HCT116 (cell line): ENCODE measurements around the gene TIGD4. TPM values are rescaled to one million over a fixed set of nuclear protein-coding genes. Genes with fewer than 3 reads are reported as not detected.

Experiments
- ATAC-seq: fragments of 200-7000 bp; cut with Tn5 transposase; 2 replicates; pipeline ENCODE4 v1.9.1; 2020; ENCODE audit warnings: mild to moderate bottlenecking, moderate library complexity
- BruUV-seq: library from RNA; stranded (reverse); fragments of 400-500 nt; replicated peaks from 2 replicates; lab custom pipeline; 2021; lab: Mats Ljungman, UMichigan
- CTCF ChIA-PET: fragments of 300-600 bp; sonication (Branson Sonifier 250); formaldehyde crosslinking; loops from one replicate; lab custom pipeline; 2021; ENCODE audit warnings: antibody characterized with exemption; lab: Charles Lee
- POLR2A ChIA-PET: fragments of 300-600, 350-600 bp; sonication (Branson Sonifier 250); formaldehyde crosslinking; loops from one replicate; lab custom pipeline; 2021; ENCODE audit warnings: antibody characterized with exemption; lab: Charles Lee
- RAD21 ChIA-PET, 2 experiments: fragments of 300-600 bp; sonication (Branson Sonifier 250); formaldehyde crosslinking; loops; one replicate each; lab custom pipeline; 2023; ENCODE audit warnings: low total read pairs in 2 of 2; ENCODE audit not compliant: uncharacterized antibody in 2 of 2, unreplicated experiment in 2 of 2, low non-redundant PET in 1 of 2; lab: Charles Lee
- DNase-seq: peaks from one replicate; pipeline ENCODE4 v3.0.0-alpha.2; 2010; ENCODE audit warnings: low read depth, low spot score
- H2AFZ ChIP-seq: fragments of 200-600 bp; shearing (Covaris generic), sonication (generic); 2 replicates; pipeline ENCODE4 v1.6.1; 2017; ENCODE audit warnings: low read depth, mixed run types, mixed read lengths, antibody characterized with exemption, low read length; ENCODE audit not compliant: poor library complexity, severe bottlenecking
- H3K27ac ChIP-seq: 2 replicates; pipeline ENCODE4 v1.5.1; 2012; ENCODE audit warnings: low read depth, low read length
- H3K27me3 ChIP-seq: fragments of 200-600 bp; sonication (generic); 2 replicates; pipeline ENCODE4 v1.6.1; 2016; ENCODE audit warnings: mixed run types, low read length, mixed read lengths; ENCODE audit not compliant: insufficient read depth
- H3K36me3 ChIP-seq, 2 experiments: fragments of 200-500 bp in 1 of 2; fragments of 200-600 bp in 1 of 2; sonication (Bioruptor generic) in 1 of 2; sonication (generic) in 1 of 2; 2 replicates each; pipeline versions ENCODE4 v1.5.1 to v1.6.1; 2014 to 2016; ENCODE audit warnings: low read length in 2 of 2, inconsistent platforms in 1 of 2, mixed read lengths in 1 of 2, mixed run types in 1 of 2; ENCODE audit not compliant: insufficient read depth in 2 of 2, control insufficient read depth in 1 of 2
- H3K4me1 ChIP-seq, 2 experiments: fragments of 200-600 bp in 1 of 2; sonication (generic) in 1 of 2; 2 replicates each; pipeline versions ENCODE4 v1.5.1 to v1.6.1; 2012 to 2017; ENCODE audit warnings: low read length in 2 of 2, inconsistent platforms in 1 of 2, mild to moderate bottlenecking in 1 of 2, mixed read lengths in 1 of 2, mixed run types in 1 of 2, moderate library complexity in 1 of 2; ENCODE audit not compliant: insufficient read depth in 2 of 2, control insufficient read depth in 1 of 2
- H3K4me2 ChIP-seq: fragments of 200-600 bp; sonication (generic); 2 replicates; pipeline ENCODE4 v1.6.1; 2017; ENCODE audit warnings: mixed run types, low read length, mixed read lengths
- H3K4me3 ChIP-seq, 2 experiments: fragments of 200-600 bp in 1 of 2; sonication (generic) in 1 of 2; replicated peaks in 1 of 2; 2 replicates each; pipeline ENCODE4 v1.5.1; 2011 to 2016; ENCODE audit warnings: low read length in 2 of 2, control low read depth in 1 of 2, low read depth in 1 of 2, mild to moderate bottlenecking in 1 of 2, mixed read lengths in 1 of 2, mixed run types in 1 of 2
- H3K79me2 ChIP-seq: fragments of 200-600 bp; sonication (generic); 2 replicates; pipeline ENCODE4 v1.6.1; 2017; ENCODE audit warnings: mild to moderate bottlenecking, mixed run types, low read length, moderate library complexity, mixed read lengths; ENCODE audit not compliant: insufficient read depth
- H3K9ac ChIP-seq: fragments of 200-600 bp; sonication (generic); 2 replicates; pipeline ENCODE4 v1.6.1; 2016; ENCODE audit warnings: low read length, mixed read lengths
- H3K9me2 ChIP-seq: fragments of 200-600 bp; sonication (generic), shearing (Covaris generic); 2 replicates; pipeline ENCODE4 v1.6.1; 2017; ENCODE audit warnings: mixed run types, mild to moderate bottlenecking, moderate library complexity; ENCODE audit not compliant: insufficient read depth
- H3K9me3 ChIP-seq, 2 experiments: fragments of 200-500 bp in 1 of 2; fragments of 200-600 bp in 1 of 2; sonication (Bioruptor generic) in 1 of 2; sonication (generic) in 1 of 2; 2 replicates each; pipeline ENCODE4 v1.6.1; 2014 to 2017; ENCODE audit warnings: low read length in 2 of 2, mixed read lengths in 2 of 2, inconsistent platforms in 1 of 2, low read depth in 1 of 2, mild to moderate bottlenecking in 1 of 2, mixed run types in 1 of 2, moderate library complexity in 1 of 2; ENCODE audit not compliant: control insufficient read depth in 1 of 2, insufficient read depth in 1 of 2
- H4K20me1 ChIP-seq: fragments of 200-600 bp; sonication (generic), shearing (Covaris generic); 2 replicates; pipeline ENCODE4 v1.6.1; 2017; ENCODE audit warnings: mixed run types, mild to moderate bottlenecking, moderate library complexity; ENCODE audit not compliant: insufficient read depth
- CBX3 ChIP-seq: IDR thresholded peaks from 2 replicates; pipeline ENCODE4 v1.6.1; 2012; ENCODE audit warnings: low read depth
- ELF1 ChIP-seq: IDR thresholded peaks from 2 replicates; pipeline ENCODE4 v1.6.1; 2012; ENCODE audit warnings: low read depth, borderline replicate concordance
- EZH2 ChIP-seq: fragments of 200-600 bp; sonication (generic); IDR thresholded peaks from 2 replicates; pipeline ENCODE4 v1.6.1; 2017; ENCODE audit warnings: antibody characterized with exemption, mixed run types
- EZH2phosphoT487 ChIP-seq: fragments of 200-600 bp; IDR thresholded peaks from 2 replicates; pipeline ENCODE4 v1.6.1; 2018; ENCODE audit warnings: antibody characterized with exemption, borderline replicate concordance
- POLR2A ChIP-seq: IDR thresholded peaks from 2 replicates; pipeline ENCODE4 v1.7.0; 2011; ENCODE audit warnings: borderline replicate concordance; ENCODE audit not compliant: insufficient read depth, insufficient read length; ENCODE audit errors: extremely low read depth
- POLR2AphosphoS5 ChIP-seq: IDR thresholded peaks from 2 replicates; pipeline ENCODE4 v1.6.1; 2011; ENCODE audit warnings: mild to moderate bottlenecking, low read depth, low read length, moderate library complexity
- RAD21 ChIP-seq: IDR thresholded peaks from 2 replicates; pipeline ENCODE4 v1.6.1; 2012; ENCODE audit warnings: low read depth, mild to moderate bottlenecking
- SIN3A ChIP-seq: IDR thresholded peaks from 2 replicates; pipeline ENCODE4 v1.6.1; 2012; ENCODE audit warnings: low read depth
- SP1 ChIP-seq: IDR thresholded peaks from 2 replicates; pipeline ENCODE4 v1.6.1; 2012; ENCODE audit warnings: low read depth
- TCF7L2 ChIP-seq: IDR thresholded peaks from 2 replicates; pipeline ENCODE4 v1.7.0; 2011; ENCODE audit warnings: borderline replicate concordance, inconsistent platforms; ENCODE audit not compliant: insufficient read depth, insufficient read length; ENCODE audit errors: extremely low read depth
- YY1 ChIP-seq: IDR thresholded peaks from 2 replicates; pipeline ENCODE4 v1.6.1; 2011; ENCODE audit warnings: low read length, low read depth, moderate library complexity, mild to moderate bottlenecking; ENCODE audit not compliant: insufficient replicate concordance; ENCODE audit errors: extremely low read depth
- ZFX ChIP-seq: fragments of 450-650 bp; IDR thresholded peaks from 2 replicates; pipeline ENCODE4 v1.6.1; 2017
- ZNF274 ChIP-seq: fragments of 200-500 bp; sonication (Bioruptor generic); IDR thresholded peaks from 2 replicates; pipeline ENCODE4 v1.6.1; 2014; ENCODE audit warnings: mild to moderate bottlenecking, low read depth, low read length, inconsistent platforms
- intact Hi-C: fragments of 100-400 bp; cut with micrococcal nuclease; formaldehyde crosslinking; loops from 2 replicates; pipeline ENCODE4 v1.10.0; 2022
- total RNA-seq: library from RNA; stranded (reverse); gene quantifications from one replicate; pipeline ENCODE4 v1.2.1, GENCODE V29; 2021; ENCODE audit not compliant: unreplicated experiment
- TF ChIP-seq, protein P1 (sequence below): IDR thresholded peaks from 2 replicates; pipeline ENCODE4 v1.6.1; 2012
- TF ChIP-seq, protein P2 (sequence below): IDR thresholded peaks from 2 replicates; pipeline ENCODE4 v1.6.1; 2011; ENCODE audit warnings: mild to moderate bottlenecking, low read length, moderate library complexity; ENCODE audit not compliant: insufficient replicate concordance; ENCODE audit errors: extremely low read depth

TIGD4 gene
- total RNA-seq, 1 experiment from 2014 or later, result 0.42 TPM

DNA sequence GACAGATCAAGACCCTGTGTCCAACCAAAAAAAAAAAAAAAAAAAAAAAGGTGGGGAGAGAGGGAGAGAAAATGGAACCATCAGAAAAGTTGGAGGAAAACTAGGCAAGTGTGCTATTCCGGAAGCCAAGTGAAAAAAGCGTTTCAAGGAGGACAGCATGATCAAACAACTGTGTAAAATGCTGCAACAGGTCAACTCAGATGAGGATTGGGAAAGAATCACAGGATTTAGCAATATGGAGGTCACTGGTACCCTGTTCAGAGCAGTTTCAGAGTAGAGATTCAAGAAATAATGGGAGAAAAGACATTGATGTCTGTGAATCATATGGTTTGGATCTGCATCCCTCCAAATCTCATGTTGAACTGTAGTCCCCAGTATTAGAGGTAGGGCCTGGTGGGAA is 47.5 kb downstream of the TIGD4 start:
- no peak for DNase-seq
- ChIA-PET CTCF (interaction anchor here (0.7 kb wide), 1 partner anchor 21 kb away, joined by 4 read pairs; no protein-coding TSS in a partner anchor), POLR2A (no interaction called here), RAD21 (no interaction called here)
- H3K4me1 ChIP-seq, result no peaks in the 10 kb centered on the region
- no peaks in the 10 kb centered on the region for H3K9me2 ChIP-seq
- no peak overlapping the region for H3K27ac ChIP-seq
- no peaks in the 10 kb centered on the region for H3K9me3 ChIP-seq
- no peaks in the 10 kb centered on the region for H3K36me3 ChIP-seq
- intact Hi-C loops, result no loop called here
- H3K27me3 ChIP-seq, result no peaks in the 10 kb centered on the region
- H3K9ac ChIP-seq, result no peak overlapping the region
- no peaks in the 10 kb centered on the region for H3K79me2 ChIP-seq
- ATAC-seq, result no peak
- no peak overlapping the region for H3K4me2 ChIP-seq
- no peak overlapping the region for H3K4me3 ChIP-seq
- no TSS peak for BruUV-seq
- TF ChIP-seq, protein P1, sequence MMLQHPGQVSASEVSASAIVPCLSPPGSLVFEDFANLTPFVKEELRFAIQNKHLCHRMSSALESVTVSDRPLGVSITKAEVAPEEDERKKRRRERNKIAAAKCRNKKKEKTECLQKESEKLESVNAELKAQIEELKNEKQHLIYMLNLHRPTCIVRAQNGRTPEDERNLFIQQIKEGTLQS, result no peak
- TF ChIP-seq CBX3, result no peak
- no peak for TF ChIP-seq EZH2phosphoT487
- no peak for TF ChIP-seq ZNF274
- no peak for TF ChIP-seq YY1
- no peak for TF ChIP-seq ELF1
- no peak for TF ChIP-seq SIN3A
- TF ChIP-seq TCF7L2, result no peak
- no peak for TF ChIP-seq ZFX
- H2AFZ ChIP-seq, result no peak overlapping the region
- no peaks in the 10 kb centered on the region for H4K20me1 ChIP-seq

DNA sequence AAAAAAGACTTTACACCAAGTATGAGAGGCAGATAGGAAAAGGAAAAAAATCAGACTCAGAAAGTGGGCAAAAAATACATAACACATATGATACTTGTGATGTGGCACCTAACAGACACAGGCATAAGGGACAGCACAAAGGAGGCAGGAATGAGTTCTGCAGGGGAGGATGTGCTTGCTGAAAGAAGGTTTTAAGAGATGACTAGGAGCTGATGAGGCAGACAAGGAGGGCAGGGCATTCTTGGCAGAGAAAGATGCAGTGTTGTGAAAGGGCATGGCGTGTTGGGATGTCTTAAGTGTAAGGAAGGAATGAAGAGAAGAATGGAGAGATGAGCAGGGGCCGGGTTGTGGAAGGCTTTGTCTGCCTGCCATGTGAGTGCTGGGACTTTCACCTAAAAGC is 50.1 kb downstream of the TIGD4 start:
- no peaks in the 10 kb centered on the region for H3K9me2 ChIP-seq
- no TSS peak for BruUV-seq
- no peak overlapping the region for H3K9ac ChIP-seq
- no peak overlapping the region for H2AFZ ChIP-seq
- ChIA-PET CTCF (no interaction called here), POLR2A (no interaction called here), RAD21 (no interaction called here)
- DNase-seq (no peak), ATAC-seq (no peak)
- H4K20me1 ChIP-seq, result no peaks in the 10 kb centered on the region
- no peak overlapping the region for H3K4me3 ChIP-seq
- H3K4me1 ChIP-seq, result no peaks in the 10 kb centered on the region
- H3K27me3 ChIP-seq, result no peaks in the 10 kb centered on the region
- H3K4me2 ChIP-seq, result no peak overlapping the region
- no peaks in the 10 kb centered on the region for H3K36me3 ChIP-seq
- H3K27ac ChIP-seq, result no peak overlapping the region
- no peaks in the 10 kb centered on the region for H3K79me2 ChIP-seq
- H3K9me3 ChIP-seq, result no peaks in the 10 kb centered on the region
- intact Hi-C loops, result no loop called here
- TF ChIP-seq EZH2 (no peak), YY1 (no peak), SIN3A (no peak), EZH2phosphoT487 (no peak), ZNF274 (no peak), ELF1 (no peak), RAD21 (no peak), POLR2AphosphoS5 (no peak), SP1 (no peak), POLR2A (no peak), ZFX (no peak)
- TF ChIP-seq, protein P2, sequence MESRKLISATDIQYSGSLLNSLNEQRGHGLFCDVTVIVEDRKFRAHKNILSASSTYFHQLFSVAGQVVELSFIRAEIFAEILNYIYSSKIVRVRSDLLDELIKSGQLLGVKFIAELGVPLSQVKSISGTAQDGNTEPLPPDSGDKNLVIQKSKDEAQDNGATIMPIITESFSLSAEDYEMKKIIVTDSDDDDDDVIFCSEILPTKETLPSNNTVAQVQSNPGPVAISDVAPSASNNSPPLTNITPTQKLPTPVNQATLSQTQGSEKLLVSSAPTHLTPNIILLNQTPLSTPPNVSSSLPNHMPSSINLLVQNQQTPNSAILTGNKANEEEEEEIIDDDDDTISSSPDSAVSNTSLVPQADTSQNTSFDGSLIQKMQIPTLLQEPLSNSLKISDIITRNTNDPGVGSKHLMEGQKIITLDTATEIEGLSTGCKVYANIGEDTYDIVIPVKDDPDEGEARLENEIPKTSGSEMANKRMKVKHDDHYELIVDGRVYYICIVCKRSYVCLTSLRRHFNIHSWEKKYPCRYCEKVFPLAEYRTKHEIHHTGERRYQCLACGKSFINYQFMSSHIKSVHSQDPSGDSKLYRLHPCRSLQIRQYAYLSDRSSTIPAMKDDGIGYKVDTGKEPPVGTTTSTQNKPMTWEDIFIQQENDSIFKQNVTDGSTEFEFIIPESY, result no peak
